Fibroblast of lung (primary cell): Measurements from ENCODE around the gene UBE2B. TPM values are rescaled to one million over a fixed set of nuclear protein-coding genes. Genes with fewer than 3 reads are reported as not detected.

ENCODE experiments used
- DNase-seq, 2 donors: peaks; one replicate each; pipeline versions ENCODE4 v3.0.0 to v3.0.0-alpha.2; 2010; ENCODE audit warnings: low read depth in 2 of 2
- H2AFZ ChIP-seq: 2 replicates; pipeline ENCODE4 v1.5.1; 2012; ENCODE audit warnings: low read length, control low read depth, inconsistent platforms
- H3K27ac ChIP-seq: 2 replicates; pipeline ENCODE4 v1.5.1; 2011; ENCODE audit warnings: low read length, control low read depth; ENCODE audit not compliant: insufficient read depth
- H3K27me3 ChIP-seq: 2 replicates; pipeline ENCODE4 v1.5.1; 2011; ENCODE audit warnings: mild to moderate bottlenecking, low read length; ENCODE audit not compliant: control insufficient read depth, insufficient read depth
- H3K36me3 ChIP-seq: 2 replicates; pipeline ENCODE4 v1.5.1; 2011; ENCODE audit warnings: low read length; ENCODE audit not compliant: control insufficient read depth, insufficient read depth
- H3K4me1 ChIP-seq: 2 replicates; pipeline ENCODE4 v1.5.1; 2011; ENCODE audit warnings: low read length; ENCODE audit not compliant: control insufficient read depth, insufficient read depth; ENCODE audit errors: extremely low read depth
- H3K4me2 ChIP-seq: 2 replicates; pipeline ENCODE4 v1.5.1; 2011; ENCODE audit warnings: low read length, control low read depth; ENCODE audit not compliant: insufficient read depth; ENCODE audit errors: extremely low read depth
- H3K4me3 ChIP-seq, 4 experiments: fragments of 200-600 bp in 1 of 4; sonication (generic) in 1 of 4; replicated peaks in 1 of 4; 2 replicates each; pipeline ENCODE4 v1.5.1; 2011 to 2016; ENCODE audit warnings: low read length in 4 of 4, low read depth in 3 of 4, mild to moderate bottlenecking in 3 of 4, control low read depth in 2 of 4, inconsistent platforms in 1 of 4, mixed read lengths in 1 of 4; ENCODE audit not compliant: insufficient read depth in 1 of 4; ENCODE audit errors: control extremely low read depth in 1 of 4
- H3K79me2 ChIP-seq: 2 replicates; pipeline ENCODE4 v1.5.1; 2012; ENCODE audit warnings: mild to moderate bottlenecking, low read length, inconsistent platforms; ENCODE audit not compliant: control insufficient read depth, insufficient read depth
- H3K9ac ChIP-seq: 2 replicates; pipeline ENCODE4 v1.5.1; 2011; ENCODE audit warnings: mild to moderate bottlenecking, low read length, control low read depth; ENCODE audit not compliant: insufficient read depth
- H3K9me3 ChIP-seq: 2 replicates; pipeline ENCODE4 v1.5.1; 2012; ENCODE audit warnings: low read depth, low read length; ENCODE audit not compliant: control insufficient read depth, insufficient read depth
- H4K20me1 ChIP-seq: 2 replicates; pipeline ENCODE4 v1.5.1; 2011; ENCODE audit warnings: low read length; ENCODE audit not compliant: control insufficient read depth, insufficient read depth; ENCODE audit errors: extremely low read depth
- CTCF ChIP-seq, 2 donors: IDR thresholded peaks in 1 of 2; conservative IDR thresholded peaks in 1 of 2; 1 replicate in 1 of 2; 2 replicates in 1 of 2; pipeline ENCODE4 v1.5.1; 2011 to 2012; ENCODE audit warnings: low read length in 2 of 2, control low read depth in 1 of 2, inconsistent platforms in 1 of 2, low read depth in 1 of 2, mild to moderate bottlenecking in 1 of 2
- EZH2 ChIP-seq: IDR thresholded peaks from 2 replicates; pipeline ENCODE4 v1.5.1; 2012; ENCODE audit warnings: low read length, control low read depth, mild to moderate bottlenecking; ENCODE audit errors: missing control alignments
- polyA plus RNA-seq, 2 donors: library from polyadenylated mRNA; depleted of rRNA in 1 of 2; stranded (reverse) in 1 of 2; unstranded in 1 of 2; fragments of >200 nt; gene quantifications; 2 replicates each; pipeline ENCODE4 v1.2.1, GENCODE V29; 2011 to 2012; ENCODE audit warnings: missing spikeins in 1 of 2
- total RNA-seq: library from RNA; depleted of rRNA; stranded (reverse); fragments of >200 nt; gene quantifications from 2 replicates; pipeline ENCODE4 v1.2.1, GENCODE V29; 2014

Gene UBE2B
- total and polyA plus RNA-seq, 2 donors (not counting 1 experiment from before 2014, with no cell fraction given), result 31.9 to 93.2 TPM

GRCh38 chr5:134355681-134356080, 15.7 kb upstream of the UBE2B start:
- no peak for DNase-seq
- Histone ChIP-seq H4K20me1 (no peaks in the 10 kb centered on the region), H3K79me2 (no peaks in the 10 kb centered on the region), H3K36me3 (no peaks in the 10 kb centered on the region), H3K4me2 (no peak overlapping the region), H3K9ac (no peak overlapping the region), H3K4me3 (no peak overlapping the region), H3K27ac (no peak overlapping the region), H3K27me3 (no peaks in the 10 kb centered on the region), H3K4me1 (no peaks in the 10 kb centered on the region), H2AFZ (no peak overlapping the region), H3K9me3 (no peaks in the 10 kb centered on the region)
- TF ChIP-seq CTCF (conservative IDR thresholded peaks at IDR 0.05 in 1 of 2, IDR thresholded peaks at IDR 0.05 in 1 of 2; ENCODE audit: low read depth in 1 of 2, low read length in 2 of 2) (no peak), EZH2 (no peak)

GRCh38 chr5:134365604-134366003, 5.8 kb upstream of the UBE2B start:
- Histone ChIP-seq H2AFZ (no peak overlapping the region), H3K4me3 (no peak overlapping the region), H3K36me3 (no peaks in the 10 kb centered on the region), H3K27me3 (no peaks in the 10 kb centered on the region), H3K4me1 (no peaks in the 10 kb centered on the region), H3K27ac (no peak overlapping the region), H3K79me2 (peaks cover 4% of the 10 kb centered on the region), H3K9me3 (no peaks in the 10 kb centered on the region), H3K4me2 (peak overlapping the region; percentile 15), H3K9ac (no peak overlapping the region), H4K20me1 (no peaks in the 10 kb centered on the region)
- DNase-seq, result no peak
- TF ChIP-seq CTCF (conservative IDR thresholded peaks at IDR 0.05 in 1 of 2, IDR thresholded peaks at IDR 0.05 in 1 of 2; ENCODE audit: low read depth in 1 of 2, low read length in 2 of 2) (no peak), EZH2 (no peak)

- Histone ChIP-seq H3K27ac (peak overlapping the region; percentile 98), H2AFZ (peak overlapping the region; percentile 67), H3K4me2 (peak overlapping the region; percentile 91), H4K20me1 (peaks cover 5% of the 10 kb centered on the region), H3K36me3 (peaks cover 2% of the 10 kb centered on the region), H3K4me1 (no peaks in the 10 kb centered on the region), H3K9me3 (no peaks in the 10 kb centered on the region), H3K9ac (peak overlapping the region; percentile 65), H3K79me2 (peaks cover 43% of the 10 kb centered on the region), H3K4me3 (peak overlapping the region; percentile 58 to 99 (median 74)), H3K27me3 (no peaks in the 10 kb centered on the region)
- TF ChIP-seq EZH2 (no peak), CTCF (conservative IDR thresholded peaks at IDR 0.05 in 1 of 2, IDR thresholded peaks at IDR 0.05 in 1 of 2; ENCODE audit: low read depth in 1 of 2, low read length in 2 of 2) (no peak)
- no peak for DNase-seq
Observed at GRCh38 chr5:134370311-134370870, 978 bp upstream of the UBE2B start.
